AG04449 (cell line): ENCODE data around the gene SND1.

ENCODE experiments used
- CTCF ChIA-PET: fragments of 350-600 bp; formaldehyde crosslinking; extraction: SDS; loops from one replicate; lab custom pipeline; 2021; ENCODE audit warnings: antibody characterized with exemption; lab: Yijun Ruan, JAX
- POLR2A ChIA-PET: fragments of 400-600, 350-600 bp; formaldehyde crosslinking; extraction: SDS; loops from one replicate; lab custom pipeline; 2020; ENCODE audit warnings: antibody characterized with exemption, inconsistent platforms; lab: Yijun Ruan, JAX
- DNase-seq: peaks from one replicate; pipeline ENCODE4 v3.0.0-alpha.2; 2010; ENCODE audit warnings: low read depth, low spot score
- H3K4me3 ChIP-seq: 2 replicates; pipeline ENCODE4 v1.5.1; 2011; ENCODE audit warnings: low read depth, mild to moderate bottlenecking, control low read depth, low read length
- CTCF ChIP-seq: IDR thresholded peaks from one replicate; pipeline ENCODE4 v1.5.1; 2011; ENCODE audit warnings: mild to moderate bottlenecking, moderate library complexity, low read length, control low read depth, inconsistent platforms; ENCODE audit not compliant: insufficient read depth; ENCODE audit errors: missing control alignments

Gene SND1

GRCh38 chr7:128125816-128126215, 473.8 kb downstream of the SND1 start:
- ChIA-PET POLR2A (no interaction called here), CTCF (interaction anchor here (1.3 to 1.8 kb wide), 2 partner anchors 10 to 12 kb away, joined by 3 to 9 read pairs; no protein-coding TSS in a partner anchor)
- H3K4me3 ChIP-seq, result no peak overlapping the region
- no peak for DNase-seq
- TF ChIP-seq CTCF, result no peak

GRCh38 chr7:128128401-128128800, 476.4 kb downstream of the SND1 start:
- CTCF ChIA-PET, result interaction anchor here (1.4 to 2.0 kb wide), 4 partner anchors 8 to 81 kb away, joined by 4 to 11 read pairs (median 4); no protein-coding TSS in a partner anchor
- POLR2A ChIA-PET, result no interaction called here
- no peak for TF ChIP-seq CTCF

GRCh38 chr7:128129224-128129864, 477.4 kb downstream of the SND1 start:
- DNase-seq, result no peak
- H3K4me3 ChIP-seq, result no peak overlapping the region
- no peak for TF ChIP-seq CTCF
- POLR2A ChIA-PET, result no interaction called here
- CTCF ChIA-PET, result interaction anchor here (1.4 to 1.5 kb wide), 2 partner anchors 9 to 80 kb away, joined by 4 read pairs; no protein-coding TSS in a partner anchor

More at GRCh38 chr7:128128401-128128800, 476.4 kb downstream of the SND1 start:
- H3K4me3 ChIP-seq, result no peak overlapping the region
- no peak for DNase-seq

GRCh38 chr7:128131115-128131514, 479.1 kb downstream of the SND1 start:
- DNase-seq, result no peak
- no peak for TF ChIP-seq CTCF
- POLR2A ChIA-PET, result no interaction called here

GRCh38 chr7:128131731-128132130, 479.7 kb downstream of the SND1 start:
- CTCF ChIA-PET, result interaction anchor here (1.4 kb wide), 1 partner anchor 77 kb away, joined by 3 read pairs; no protein-coding TSS in a partner anchor
- DNase-seq, result no peak
- no peak overlapping the region for H3K4me3 ChIP-seq
- POLR2A ChIA-PET, result no interaction called here
- TF ChIP-seq CTCF, result no peak

More at GRCh38 chr7:128131115-128131514, 479.1 kb downstream of the SND1 start:
- H3K4me3 ChIP-seq, result no peak overlapping the region
- CTCF ChIA-PET, result interaction anchor here (1.4 kb wide), 1 partner anchor 78 kb away, joined by 3 read pairs; no protein-coding TSS in a partner anchor

GRCh38 chr7:128132426-128133069, 480.6 kb downstream of the SND1 start:
- DNase-seq, result no peak
- H3K4me3 ChIP-seq, result no peak overlapping the region
- POLR2A ChIA-PET, result no interaction called here
- no peak for TF ChIP-seq CTCF
- CTCF ChIA-PET, result interaction anchor here (1.4 kb wide), 1 partner anchor 76 kb away, joined by 3 read pairs; no protein-coding TSS in a partner anchor
